NCI-H345 treated with DMSO at 0.1 percent for 48 hours (cell line): ENCODE data around the gene CTNND1.
"Not testable (repeated sequence)": the region's sequence is repeated elsewhere in the genome, so short reads cannot be mapped to it uniquely, and the experiment has no call there.

Source experiments
- DNase-seq: peaks from one replicate; lab custom pipeline; 2025; ENCODE audit not compliant: unreplicated experiment; lab: John Stamatoyannopoulos, UW

Gene CTNND1

DNA sequence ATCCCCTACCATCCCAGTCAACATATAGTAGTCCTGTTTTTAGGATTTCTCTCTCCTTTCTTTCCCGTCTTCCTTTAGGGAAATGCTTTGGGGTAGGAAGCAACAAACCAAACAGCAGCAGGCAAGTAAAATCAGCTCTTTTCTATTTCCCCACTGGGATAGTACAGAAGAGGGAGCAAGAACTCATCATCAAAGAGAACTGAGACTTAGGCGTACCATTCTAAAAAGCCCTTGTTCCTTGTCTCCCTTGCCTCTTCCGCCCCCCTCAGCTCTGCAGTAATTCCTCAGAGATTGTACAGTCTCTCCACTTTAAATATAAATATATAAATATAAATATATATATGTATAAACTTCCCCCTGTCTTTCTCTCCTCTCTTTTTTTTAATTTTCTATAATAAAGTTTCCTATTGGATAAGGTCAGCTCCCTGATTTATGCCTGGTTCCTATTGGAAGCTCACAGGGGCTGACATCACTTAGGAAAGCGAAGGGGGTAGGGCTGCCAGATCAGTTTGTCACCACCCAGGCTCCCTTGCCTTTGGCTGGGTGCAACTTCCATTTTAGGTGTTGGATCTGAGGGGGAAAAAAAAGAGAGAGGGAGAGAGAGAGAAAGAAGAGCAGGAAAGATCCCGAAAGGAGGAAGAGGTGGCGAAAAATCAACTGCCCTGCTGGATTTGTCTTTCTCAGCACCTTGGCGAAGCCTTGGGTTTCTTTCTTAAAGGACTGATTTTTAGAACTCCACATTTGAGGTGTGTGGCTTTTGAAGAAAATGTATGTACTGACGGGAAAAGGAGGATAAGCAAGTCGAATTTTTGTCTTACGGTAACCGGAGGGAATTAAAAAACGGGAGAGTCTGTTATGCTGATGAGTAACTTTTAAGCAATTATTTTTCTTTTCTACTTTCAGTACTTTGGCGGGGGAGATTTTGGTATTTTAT is at the start of gene CTNND1:
Gene CTNND1, plus strand, starts transcription at position 502 of the 934 bp plus-strand sequence. CDS start 29,677 bp downstream, outside the sequence.
- DNase-seq: no peak

- DNase-seq: peak; percentile 99
These were observed 49.1 kb upstream of the CTNND1 start, which contains the start of gene TMX2 for GRCh38 chr11:57712256-57713150. TMX2 (plus strand) TSS chr11:57712593; CDS start chr11:57712619, 26 bp downstream.

DNA sequence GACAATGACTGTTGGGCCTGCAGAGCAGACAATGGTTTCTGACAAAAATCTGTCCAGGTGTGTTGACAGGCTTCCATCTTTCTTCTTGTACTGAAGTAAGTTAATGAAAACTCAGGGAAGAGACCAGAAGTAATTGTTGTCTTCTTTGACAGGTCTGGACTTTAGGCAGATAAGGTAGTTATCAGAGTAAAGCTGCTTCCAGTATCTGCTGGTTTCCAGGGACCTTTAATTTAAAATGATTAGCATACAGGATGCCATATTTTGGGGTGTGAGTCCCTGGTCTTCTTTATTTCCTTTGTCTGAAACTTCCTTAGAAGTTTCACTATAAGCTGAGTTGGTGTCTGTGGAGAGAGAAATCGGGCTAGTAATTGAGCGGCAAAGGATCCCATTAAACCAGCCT is 47.8 kb upstream of the CTNND1 start:
- no peak for DNase-seq

GRCh38 chr11:57716726-57717125 is 44.9 kb upstream of the CTNND1 start:
- not testable (repeated sequence) for DNase-seq

GRCh38 chr11:57727185-57727584 is 34.4 kb upstream of the CTNND1 start:
- DNase-seq: no peak

- DNase-seq: no peak
These were observed 32.8 kb upstream of the CTNND1 start for GRCh38 chr11:57728829-57729228.

DNA sequence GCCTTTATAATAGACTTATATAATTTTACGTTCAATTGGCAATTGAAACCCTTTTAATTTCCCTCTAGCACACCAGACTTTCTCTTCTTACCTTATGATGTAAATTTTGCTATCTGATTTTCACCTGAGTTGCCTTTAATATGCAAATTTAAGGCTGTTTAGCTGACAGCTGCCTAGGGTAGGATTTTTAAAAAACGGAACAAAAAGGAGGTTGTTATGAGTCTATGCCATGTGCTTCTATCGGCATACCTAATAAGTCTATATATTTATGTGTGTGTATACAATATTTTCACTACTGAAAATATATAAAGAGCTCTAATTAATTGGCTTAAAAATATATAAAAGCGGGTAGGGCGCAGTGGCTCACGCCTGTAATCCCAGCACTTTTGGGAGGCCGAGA is 32.1 kb upstream of the CTNND1 start:
- no peak for DNase-seq

GRCh38 chr11:57732661-57733060 is 28.9 kb upstream of the CTNND1 start:
- DNase-seq: no peak

- DNase-seq: no peak
These were observed 25.8 kb upstream of the CTNND1 start for GRCh38 chr11:57735619-57736298.

- DNase-seq: peak; percentile 92
These were observed 20.2 kb upstream of the CTNND1 start, which contains the start of gene SELENOH for GRCh38 chr11:57741132-57742086. SELENOH (plus strand) TSS chr11:57741491; CDS start chr11:57741596, 105 bp downstream.

- no peak for DNase-seq
These were observed 19.5 kb upstream of the CTNND1 start for GRCh38 chr11:57742087-57742452.

GRCh38 chr11:57744357-57744756 is 17.2 kb upstream of the CTNND1 start:
- no peak for DNase-seq

- no peak for DNase-seq
These were observed 16.4 kb upstream of the CTNND1 start for GRCh38 chr11:57745206-57745605.

GRCh38 chr11:57746920-57747319 is 14.7 kb upstream of the CTNND1 start:
- no peak for DNase-seq

DNA sequence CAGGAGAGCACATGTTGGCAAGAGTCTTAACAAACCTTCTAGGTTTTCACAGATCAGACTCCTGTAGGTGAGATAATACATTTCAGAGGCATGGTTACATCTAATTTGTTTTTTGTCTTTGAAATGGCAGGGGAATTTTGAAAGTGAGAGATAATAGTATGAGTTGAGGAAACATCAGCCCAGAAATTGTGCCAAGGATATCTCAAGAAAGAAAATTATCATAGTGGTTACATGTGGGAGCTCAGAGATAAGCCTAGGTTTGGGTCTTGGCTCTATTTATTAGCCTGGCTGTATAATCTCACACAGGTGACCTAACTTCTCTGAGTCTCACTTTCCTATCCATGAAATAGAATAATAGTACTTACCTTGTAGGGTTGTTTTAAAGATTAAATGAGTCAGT is 10.4 kb upstream of the CTNND1 start:
- no peak for DNase-seq

DNA sequence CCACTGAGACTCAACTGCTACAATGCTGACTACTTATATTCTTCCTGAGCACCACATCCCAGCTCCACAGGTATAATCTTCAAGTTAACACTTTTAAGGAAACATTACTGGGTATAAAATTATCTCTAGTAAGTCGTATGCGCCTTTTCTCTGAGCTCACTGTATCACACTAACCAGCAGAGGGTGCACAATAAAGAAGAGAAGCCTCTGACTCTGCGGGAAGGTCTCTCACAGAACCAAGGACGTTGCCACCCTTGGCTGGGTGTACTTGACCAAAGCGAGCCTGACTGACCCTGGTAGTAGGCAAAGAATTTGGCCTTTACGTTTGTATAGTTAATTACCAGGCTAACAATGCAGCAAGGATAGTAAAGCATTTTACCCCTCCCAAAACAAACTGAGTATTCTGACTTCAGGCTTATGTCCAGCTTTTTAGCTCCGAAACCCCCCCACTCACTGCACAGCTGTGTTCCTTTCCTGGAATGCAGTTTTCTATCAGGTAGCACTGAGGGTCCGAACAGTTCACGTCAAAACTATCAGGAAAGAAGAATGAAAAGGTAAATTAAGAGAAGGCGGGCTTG is 9.8 kb upstream of the CTNND1 start, which contains the start of gene BTBD18:
Gene BTBD18, minus strand, starts transcription at position 144 of the 578 bp plus-strand sequence. CDS start 631 bp downstream, outside the sequence.
- DNase-seq: no peak

DNA sequence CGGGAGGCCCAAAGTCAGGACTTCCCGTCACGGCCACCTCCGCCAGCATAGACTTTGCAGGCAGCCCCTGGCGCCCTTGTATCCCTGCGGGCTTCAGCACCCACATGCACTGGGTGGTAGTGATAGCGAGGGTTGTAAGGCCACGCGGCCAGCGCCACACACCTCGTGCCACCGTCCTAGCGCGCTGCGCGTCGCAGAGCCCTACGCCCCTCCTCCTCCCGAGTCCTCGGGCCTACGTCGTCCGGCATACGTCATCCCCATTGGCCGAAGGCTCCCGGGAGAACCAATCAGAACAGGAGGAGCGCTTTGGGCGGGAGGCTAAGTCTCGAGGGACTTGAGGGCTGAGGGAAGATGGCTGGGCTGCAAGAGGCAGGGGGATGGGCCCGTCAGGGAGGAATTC is 8.6 kb upstream of the CTNND1 start:
- no peak for DNase-seq

DNA sequence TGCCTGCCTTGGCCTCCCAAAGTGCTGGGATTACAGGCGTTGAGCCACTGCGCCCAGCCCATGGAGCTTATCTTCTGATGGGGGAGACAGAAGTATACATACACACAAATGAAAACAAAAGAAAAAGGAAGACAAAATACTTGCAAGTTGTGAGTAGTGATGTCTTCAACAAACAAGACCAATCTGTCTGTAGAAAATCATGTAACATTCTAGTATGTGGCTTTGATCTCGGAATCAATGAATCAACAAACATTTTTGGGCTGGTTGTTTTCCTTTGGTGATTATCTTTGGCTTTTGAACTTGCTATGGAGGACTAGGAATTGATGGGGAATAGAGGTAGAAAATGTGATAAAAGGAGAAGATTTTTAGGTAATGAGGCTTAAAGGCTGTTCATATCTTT is 3.4 kb upstream of the CTNND1 start:
- DNase-seq: no peak

- no peak for DNase-seq
These were observed 746 bp downstream of the CTNND1 start for GRCh38 chr11:57762235-57762861.
